PC-9 (cell line): Measurements from ENCODE around the gene SBK3. TPM values are rescaled to one million over a fixed set of nuclear protein-coding genes. Genes with fewer than 3 reads are reported as not detected.
"Not testable (repeated sequence)": the region's sequence is repeated elsewhere in the genome, so short reads cannot be mapped to it uniquely, and the experiment has no call there.

Source experiments
- BruUV-seq: library from RNA; stranded (reverse); fragments of 400-500 nt; replicated peaks from 2 replicates; lab custom pipeline; 2021; lab: Mats Ljungman, UMichigan
- CTCF ChIA-PET: fragments of 300-600 bp; sonication (Branson Sonifier 250); formaldehyde crosslinking; loops from one replicate; lab custom pipeline; 2022; ENCODE audit warnings: antibody characterized with exemption; lab: Charles Lee
- POLR2A ChIA-PET: fragments of 300-600 bp; sonication (Branson Sonifier 250); formaldehyde crosslinking; loops from one replicate; lab custom pipeline; 2022; ENCODE audit warnings: antibody characterized with exemption; ENCODE audit not compliant: unreplicated experiment; lab: Charles Lee
- DNase-seq, 2 experiments: peaks; one replicate each; pipeline versions ENCODE4 v3.0.0 to v3.0.0-alpha.2; 2015 to 2022; ENCODE audit warnings: mixed read lengths in 1 of 2
- H2AFZ ChIP-seq: fragments of 200-600 bp; sonication (generic); 2 replicates; pipeline ENCODE4 v1.8.1; 2017; ENCODE audit warnings: antibody characterized with exemption
- H3F3A ChIP-seq: fragments of 200-600 bp; sonication (generic); 2 replicates; pipeline ENCODE4 v1.8.1; 2017; ENCODE audit warnings: antibody characterized with exemption, mild to moderate bottlenecking, low read depth; ENCODE audit not compliant: insufficient read depth
- H3K27ac ChIP-seq: fragments of 200-600 bp; sonication (generic); 2 replicates; pipeline ENCODE4 v1.6.1; 2016; ENCODE audit warnings: mixed run types
- H3K27me3 ChIP-seq: fragments of 200-600 bp; sonication (generic); 2 replicates; pipeline ENCODE4 v1.6.1; 2016; ENCODE audit warnings: low read depth, mixed run types; ENCODE audit not compliant: insufficient read depth
- H3K36me3 ChIP-seq: fragments of 200-600 bp; sonication (generic); 2 replicates; pipeline ENCODE4 v1.6.1; 2016; ENCODE audit warnings: low read depth, mixed run types
- H3K4me1 ChIP-seq: fragments of 200-600 bp; sonication (generic); replicated peaks from 2 replicates; pipeline ENCODE4 v1.6.1; 2016; ENCODE audit warnings: mixed run types; ENCODE audit not compliant: insufficient read depth
- H3K4me2 ChIP-seq: fragments of 200-600 bp; sonication (generic); 2 replicates; pipeline ENCODE4 v1.6.1; 2017; ENCODE audit warnings: mixed run types
- H3K4me3 ChIP-seq: fragments of 200-600 bp; sonication (generic); 2 replicates; pipeline ENCODE4 v1.6.1; 2016; ENCODE audit warnings: mixed run types
- H3K79me2 ChIP-seq: fragments of 200-600 bp; sonication (generic); 2 replicates; pipeline ENCODE4 v1.6.1; 2017; ENCODE audit warnings: low read depth, mixed run types
- H3K9me2 ChIP-seq: fragments of 200-600 bp; sonication (generic); 2 replicates; pipeline ENCODE4 v1.8.1; 2017; ENCODE audit warnings: mild to moderate bottlenecking; ENCODE audit not compliant: insufficient read depth
- H3K9me3 ChIP-seq: fragments of 200-600 bp; sonication (generic); 2 replicates; pipeline ENCODE4 v1.8.1; 2016; ENCODE audit warnings: low read depth; ENCODE audit not compliant: insufficient read depth
- H4K20me1 ChIP-seq: fragments of 200-600 bp; sonication (generic); 2 replicates; pipeline ENCODE4 v1.8.1; 2017; ENCODE audit not compliant: insufficient read depth
- CTCF ChIP-seq: fragments of 200-600 bp; sonication (generic); conservative IDR thresholded peaks from 2 replicates; pipeline ENCODE4 v1.6.1; 2017; ENCODE audit warnings: mixed run types, antibody characterized with exemption, mild to moderate bottlenecking, moderate library complexity
- EZH2 ChIP-seq: fragments of 200-600 bp; sonication (generic); IDR thresholded peaks from 2 replicates; pipeline ENCODE4 v1.8.0; 2017; ENCODE audit warnings: antibody characterized with exemption, low read depth
- intact Hi-C: fragments of 100-400 bp; cut with micrococcal nuclease; formaldehyde crosslinking; loops from one replicate; pipeline ENCODE4 v1.10.0; 2022; ENCODE audit not compliant: unreplicated experiment
- total RNA-seq: library from RNA; stranded (reverse); gene quantifications from 2 replicates; pipeline ENCODE4 v1.2.3, GENCODE V29; 2021

The SBK3 gene
- total RNA-seq, 1 experiment from 2014 or later, result 41.4 TPM

GRCh38 chr19:55584871-55585270 is 39.5 kb upstream of the SBK3 start:
- BruUV-seq, result no TSS peak
- CTCF ChIA-PET, result interaction anchor here (0.6 kb wide), 1 partner anchor 46 kb away, joined by 3 read pairs; no protein-coding TSS in a partner anchor
- no peak for DNase-seq
- H3K27ac ChIP-seq, result no peak overlapping the region
- POLR2A ChIA-PET, result interaction anchor here (0.6 to 0.7 kb wide), 2 partner anchors 35 to 65 kb away, joined by 3 to 6 read pairs; no protein-coding TSS in a partner anchor
- peaks cover 49% of the 10 kb centered on the region; the same call in 1 of the 2 replicates for H3F3A ChIP-seq
- H3K4me3 ChIP-seq, result no peak overlapping the region
- H3K4me2 ChIP-seq, result 0 out of 2 replicates have a peak overlapping the region, but pooled peaks have one; percentile 74
- H2AFZ ChIP-seq, result no peak overlapping the region
- H3K9me2 ChIP-seq, result no peaks in the 10 kb centered on the region
- H3K27me3 ChIP-seq, result 0 out of 2 replicates have a peak, but pooled peaks cover 5% of the 10 kb centered on the region
- peaks cover 12% of the 10 kb centered on the region for H3K79me2 ChIP-seq
- H3K4me1 ChIP-seq, result peaks cover 14% of the 10 kb centered on the region
- intact Hi-C loops, result no loop called here
- H3K9me3 ChIP-seq, result no peaks in the 10 kb centered on the region
- TF ChIP-seq EZH2 (no peak), CTCF (no peak)
- no peaks in the 10 kb centered on the region for H3K36me3 ChIP-seq
- H4K20me1 ChIP-seq, result no peaks in the 10 kb centered on the region

GRCh38 chr19:55583897-55584296 is 38.6 kb upstream of the SBK3 start:
- H3K4me1 ChIP-seq, result peaks cover 14% of the 10 kb centered on the region
- H3K4me2 ChIP-seq, BruUV-seq, intact Hi-C loops, H3K4me3 ChIP-seq, DNase-seq, H3K9me3 ChIP-seq, H2AFZ ChIP-seq, H4K20me1 ChIP-seq, H3K36me3 ChIP-seq, H3K27me3 ChIP-seq, H3K27ac ChIP-seq, POLR2A ChIA-PET, H3K9me2 ChIP-seq: not testable (repeated sequence)
- peaks cover 18% of the 10 kb centered on the region for H3K79me2 ChIP-seq
- H3F3A ChIP-seq, result peaks cover 46% of the 10 kb centered on the region; the same call in 1 of the 2 replicates
- CTCF ChIA-PET, result interaction anchor here (0.6 kb wide), 1 partner anchor 47 kb away, joined by 3 read pairs; no protein-coding TSS in a partner anchor

- H3F3A ChIP-seq, result peaks cover 43% of the 10 kb centered on the region; the same call in 1 of the 2 replicates
- H3K4me2 ChIP-seq, DNase-seq, H3K27me3 ChIP-seq, intact Hi-C loops, CTCF ChIA-PET, H3K9me2 ChIP-seq, H4K20me1 ChIP-seq, H3K27ac ChIP-seq, H3K9me3 ChIP-seq, BruUV-seq, H3K4me3 ChIP-seq, H3K36me3 ChIP-seq, H2AFZ ChIP-seq: not testable (repeated sequence)
- H3K79me2 ChIP-seq, result peaks cover 18% of the 10 kb centered on the region
- POLR2A ChIA-PET, result interaction anchor here (0.7 kb wide), 1 partner anchor 97 kb away, joined by 8 read pairs; the partner anchor contains the start of gene NAT14
- H3K4me1 ChIP-seq, result peaks cover 14% of the 10 kb centered on the region
These were observed 36.9 kb upstream of the SBK3 start for GRCh38 chr19:55582284-55582683.

- POLR2A ChIA-PET, result interaction anchor here (0.7 to 1.6 kb wide), 2 partner anchors 17 to 97 kb away, joined by 6 to 8 read pairs; partner anchors contain the start of genes FIZ1 and NAT14
- no peak for TF ChIP-seq EZH2
- no peak for TF ChIP-seq CTCF
These were observed 36.5 kb upstream of the SBK3 start for GRCh38 chr19:55581823-55582223.

More at GRCh38 chr19:55581823-55582223, 36.5 kb upstream of the SBK3 start:
- H4K20me1 ChIP-seq, result peaks cover 2% of the 10 kb centered on the region; the same call in 1 of the 2 replicates
- peaks cover 13% of the 10 kb centered on the region for H3K4me1 ChIP-seq
- H3K79me2 ChIP-seq, result peaks cover 18% of the 10 kb centered on the region
- peaks cover 46% of the 10 kb centered on the region; the same call in 1 of the 2 replicates for H3F3A ChIP-seq
- 0 out of 2 replicates have a peak, but pooled peaks cover 5% of the 10 kb centered on the region for H3K27me3 ChIP-seq
- CTCF ChIA-PET, result interaction anchor here (0.6 kb wide), 1 partner anchor 33 kb away, joined by 9 read pairs; no protein-coding TSS in a partner anchor
- no peak overlapping the region for H3K27ac ChIP-seq
- no peaks in the 10 kb centered on the region for H3K9me2 ChIP-seq
- H3K4me2 ChIP-seq, result no peak overlapping the region
- intact Hi-C loops, result no loop called here
- no peak for DNase-seq
- no peak overlapping the region for H3K4me3 ChIP-seq
- BruUV-seq, result no TSS peak
- H3K36me3 ChIP-seq, result peaks cover 6% of the 10 kb centered on the region; the same call in 1 of the 2 replicates
- H3K9me3 ChIP-seq, result no peaks in the 10 kb centered on the region
- H2AFZ ChIP-seq, result no peak overlapping the region
